ENCODE measurements around the gene MED13L.

- TF ChIP-seq BRCA1 (IDR thresholded peaks at IDR 0.05; ENCODE audit: low read depth, low read length) (no peak), CTCF (IDR thresholded peaks at IDR 0.05; ENCODE audit: control extremely low read depth in 1 of 3, insufficient read depth in 1 of 3, low read depth in 1 of 3, low read length in 3 of 3) (peak; percentile 88 to 99 (median 96)), RFX5 (IDR thresholded peaks at IDR 0.05; ENCODE audit: borderline replicate concordance, low read depth, low read length) (no peak), SIRT6 (IDR thresholded peaks at IDR 0.05; ENCODE audit: low read length) (no peak), RAD21 (IDR thresholded peaks at IDR 0.05 in 1 of 2, conservative IDR thresholded peaks at IDR 0.05 in 1 of 2; ENCODE audit: low read depth in 2 of 2, low read length in 2 of 2) (peak; percentile 99)
These were observed 360.4 kb downstream of the MED13L start for GRCh38 chr12:115916910-115917668.
